LNCAP (cell line): ENCODE results near the gene SPDYE5.
"Not testable (repeated sequence)": the region's sequence is repeated elsewhere in the genome, so short reads cannot be mapped to it uniquely, and the experiment has no call there.

Source experiments
- TF ChIP-seq, protein P1 (sequence below): fragments of 450-650 bp; IDR thresholded peaks from 2 replicates; pipeline ENCODE4 v1.5.1; 2017; ENCODE audit warnings: mild to moderate bottlenecking

SPDYE5 gene, protein sequence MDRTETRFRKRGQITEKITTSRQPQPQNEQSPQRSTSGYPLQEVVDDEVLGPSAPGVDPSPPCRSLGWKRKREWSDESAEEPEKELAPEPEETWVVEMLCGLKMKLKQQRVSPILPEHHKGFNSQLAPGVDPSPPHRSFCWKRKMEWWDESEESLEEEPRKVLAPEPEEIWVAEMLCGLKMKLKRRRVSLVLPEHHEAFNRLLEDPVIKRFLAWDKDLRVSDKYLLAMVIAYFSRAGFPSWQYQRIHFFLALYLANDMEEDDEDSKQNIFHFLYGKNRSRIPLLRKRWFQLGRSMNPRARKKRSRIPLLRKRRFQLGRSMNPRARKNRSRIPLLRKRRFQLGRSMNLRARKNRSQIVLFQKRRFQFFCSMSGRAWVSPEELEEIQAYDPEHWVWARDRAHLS

DNA sequence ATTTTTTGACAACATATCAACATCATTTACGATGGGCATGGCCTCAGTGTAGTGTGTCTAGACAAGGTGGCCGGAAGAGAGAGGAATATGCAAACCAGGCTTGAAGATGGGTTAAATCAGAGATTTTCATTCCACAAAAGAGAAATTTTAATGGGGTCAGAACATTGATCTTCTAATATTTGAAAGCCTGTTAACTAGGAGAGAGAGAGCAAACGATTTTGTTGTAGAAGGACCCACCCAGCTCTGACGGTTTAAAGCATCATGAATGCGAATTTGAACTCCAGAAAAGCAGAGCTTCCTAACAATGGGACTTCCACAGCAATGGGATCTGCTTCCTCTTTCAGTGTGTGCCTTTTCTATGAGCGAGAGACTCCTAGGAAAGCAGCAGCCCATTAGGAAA, at the start of gene SPDYE5:
SPDYE5 (plus strand) TSS at position 301 of the 400 bp plus-strand sequence. CDS start 1,728 bp downstream, outside the sequence.
- TF ChIP-seq, protein P1, sequence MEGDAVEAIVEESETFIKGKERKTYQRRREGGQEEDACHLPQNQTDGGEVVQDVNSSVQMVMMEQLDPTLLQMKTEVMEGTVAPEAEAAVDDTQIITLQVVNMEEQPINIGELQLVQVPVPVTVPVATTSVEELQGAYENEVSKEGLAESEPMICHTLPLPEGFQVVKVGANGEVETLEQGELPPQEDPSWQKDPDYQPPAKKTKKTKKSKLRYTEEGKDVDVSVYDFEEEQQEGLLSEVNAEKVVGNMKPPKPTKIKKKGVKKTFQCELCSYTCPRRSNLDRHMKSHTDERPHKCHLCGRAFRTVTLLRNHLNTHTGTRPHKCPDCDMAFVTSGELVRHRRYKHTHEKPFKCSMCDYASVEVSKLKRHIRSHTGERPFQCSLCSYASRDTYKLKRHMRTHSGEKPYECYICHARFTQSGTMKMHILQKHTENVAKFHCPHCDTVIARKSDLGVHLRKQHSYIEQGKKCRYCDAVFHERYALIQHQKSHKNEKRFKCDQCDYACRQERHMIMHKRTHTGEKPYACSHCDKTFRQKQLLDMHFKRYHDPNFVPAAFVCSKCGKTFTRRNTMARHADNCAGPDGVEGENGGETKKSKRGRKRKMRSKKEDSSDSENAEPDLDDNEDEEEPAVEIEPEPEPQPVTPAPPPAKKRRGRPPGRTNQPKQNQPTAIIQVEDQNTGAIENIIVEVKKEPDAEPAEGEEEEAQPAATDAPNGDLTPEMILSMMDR, result not testable (repeated sequence)

DNA sequence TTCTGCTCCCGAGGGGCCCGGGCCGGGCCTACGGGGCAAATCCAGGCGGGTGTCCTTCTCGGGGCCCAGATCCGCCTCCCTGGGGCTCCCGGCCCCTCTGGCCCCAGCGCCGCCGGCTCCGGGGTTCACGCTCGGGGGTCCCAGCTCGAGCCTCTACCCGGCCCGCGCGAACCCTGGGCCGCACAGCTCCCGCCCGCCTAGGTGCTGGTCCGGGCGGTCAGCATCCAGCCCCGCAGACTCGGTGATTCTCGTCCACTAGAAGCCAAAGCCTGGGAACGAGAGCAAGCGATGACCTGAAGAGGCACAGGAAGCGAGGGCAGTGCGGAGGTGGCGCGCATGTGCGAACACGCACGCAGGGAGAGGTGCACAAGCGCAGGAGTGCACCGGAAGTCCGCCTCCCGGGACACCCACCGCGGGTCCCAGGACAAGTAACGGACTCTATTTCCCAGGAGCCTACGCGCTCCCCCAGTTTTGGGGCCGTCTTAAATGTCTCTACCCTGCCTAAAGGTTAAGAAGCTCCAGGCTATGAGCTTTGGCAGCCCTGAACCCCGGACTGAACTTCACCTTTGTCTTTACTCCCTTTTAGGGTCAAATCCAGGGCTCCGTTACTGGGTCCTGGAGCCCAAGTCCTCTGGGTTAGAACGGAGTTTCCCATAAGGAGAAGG, 6.0 kb upstream of the SPDYE5 start, which contains the start of gene POM121C:
POM121C (minus strand) TSS at position 321 of the 665 bp plus-strand sequence. CDS start 44,803 bp downstream, outside the sequence.
- TF ChIP-seq, protein P1, result not testable (repeated sequence)

DNA sequence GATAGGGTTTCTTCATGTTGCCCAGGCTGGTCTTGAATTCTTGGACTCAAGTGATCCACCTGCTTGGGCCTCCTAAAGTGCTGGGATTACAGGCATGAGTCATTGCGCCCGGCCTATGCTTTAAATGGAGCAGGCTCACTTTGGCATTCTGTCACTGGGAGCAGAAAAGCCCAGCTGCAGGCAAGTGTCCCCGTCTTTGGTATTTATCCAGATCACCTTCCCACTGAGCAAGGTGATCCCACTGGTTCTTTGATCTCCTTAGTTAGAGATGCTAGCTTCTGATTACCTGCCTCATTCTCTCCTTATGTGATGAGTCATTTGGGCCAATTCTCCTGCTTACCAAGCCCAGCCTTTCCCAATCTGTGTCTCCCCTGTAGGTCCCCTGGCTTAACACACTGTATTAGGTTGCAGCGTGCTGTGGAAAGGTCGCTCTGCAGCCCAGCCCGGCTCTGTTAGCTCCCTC, 39.3 kb downstream of the SPDYE5 start:
- TF ChIP-seq, protein P1, result no peak

DNA sequence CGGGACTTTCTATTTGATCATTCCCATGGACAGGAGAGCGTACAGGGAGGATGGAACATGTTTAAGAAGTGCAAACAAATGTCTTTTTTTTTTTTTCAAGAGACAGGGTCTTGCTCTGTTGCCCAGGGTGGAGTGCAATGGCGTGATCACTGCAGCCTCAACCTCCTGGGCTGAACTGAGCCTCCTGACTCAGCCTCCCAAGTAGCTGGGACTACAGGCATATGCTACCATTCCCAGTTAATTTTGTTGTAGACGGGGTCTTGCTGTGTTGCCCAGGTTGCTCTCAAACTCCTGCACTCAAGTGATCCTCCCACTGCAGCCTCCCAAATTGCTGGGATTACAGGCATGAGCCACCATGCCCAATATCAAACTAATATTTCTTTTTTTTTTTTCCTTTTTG, 40.5 kb downstream of the SPDYE5 start:
- TF ChIP-seq, protein P1, result no peak

DNA sequence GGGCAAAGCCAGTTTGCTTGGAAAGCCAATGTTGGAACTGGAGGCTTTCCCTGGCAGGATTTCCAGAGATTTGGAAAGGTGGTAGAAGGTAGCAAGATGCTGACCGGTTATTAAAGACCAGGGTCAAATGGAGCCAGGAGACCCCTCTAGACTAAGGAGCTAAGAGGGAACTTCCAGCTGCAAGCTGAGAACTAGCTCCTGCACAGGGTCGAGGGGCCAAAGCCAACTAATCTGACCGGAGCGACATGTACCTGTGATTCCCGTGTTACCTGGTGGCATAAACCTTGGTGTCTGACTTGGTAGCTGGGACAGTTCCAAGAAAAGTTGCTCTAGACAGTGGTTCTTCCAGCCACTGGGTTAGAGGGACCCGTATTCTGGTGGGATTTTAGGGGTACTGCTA, 41.8 kb downstream of the SPDYE5 start:
- TF ChIP-seq, protein P1, result no peak

DNA sequence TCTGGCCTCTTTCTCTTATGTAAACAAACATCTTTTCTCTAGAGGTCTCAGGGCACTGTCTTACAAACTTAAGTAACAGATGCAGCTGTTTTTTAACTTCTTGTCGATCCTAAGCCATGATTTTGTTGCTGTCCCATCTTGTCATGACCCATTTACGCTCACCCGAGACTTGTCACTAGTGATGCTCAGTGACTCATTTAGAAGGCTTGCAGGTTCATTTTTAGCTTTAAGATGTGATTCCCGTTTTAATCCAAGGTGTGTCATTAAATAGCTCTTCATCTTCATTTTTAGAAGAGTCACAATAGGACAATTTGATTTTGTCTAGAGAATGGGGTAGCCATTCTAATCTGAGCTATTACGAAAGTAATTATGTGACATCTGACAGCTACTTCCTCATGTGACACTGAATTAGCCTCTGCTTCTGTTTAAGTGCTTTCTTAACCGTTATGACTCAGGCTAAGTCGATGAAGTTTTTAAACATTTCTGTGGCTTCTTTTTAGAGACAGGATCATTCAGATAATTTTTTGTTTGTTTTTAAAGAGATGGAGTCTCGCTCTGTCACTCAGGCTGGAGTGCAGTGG, 42.7 kb downstream of the SPDYE5 start:
- TF ChIP-seq, protein P1, result no peak

DNA sequence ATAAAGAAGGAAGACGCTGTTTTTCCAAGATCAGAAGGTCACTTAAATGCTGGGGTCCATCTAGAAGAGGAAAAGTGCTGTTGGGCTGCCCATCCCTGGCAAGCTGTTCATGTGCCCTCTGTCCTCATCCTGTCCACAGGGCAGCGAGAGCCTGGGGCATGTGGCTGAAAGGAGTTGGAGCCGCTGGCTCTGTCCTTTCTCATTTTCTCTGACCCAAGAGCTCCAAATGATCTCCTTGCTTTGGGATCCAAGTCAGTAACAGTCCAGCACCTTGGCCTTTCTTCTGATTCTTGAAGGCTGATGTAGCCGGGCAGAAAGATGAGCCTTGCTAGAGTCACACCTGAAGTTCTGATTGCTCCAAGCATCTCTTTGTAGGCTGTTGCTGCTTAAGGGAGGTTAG, 44.4 kb downstream of the SPDYE5 start:
- TF ChIP-seq, protein P1, result no peak
